ENCODE data around the gene CLSTN1. TPM values are rescaled to one million over a fixed set of nuclear protein-coding genes. Genes with fewer than 3 reads are reported as not detected.

Gene CLSTN1
- total RNA-seq, 1 experiment from 2014 or later = 100 TPM

GRCh38 chr1:9767964-9768668 is 55.6 kb downstream of the CLSTN1 start:
- H3K4me3 Mint-ChIP-seq = no peak overlapping the region
- no peak overlapping the region for H2AFZ ChIP-seq (ENCODE audit: low read length)
- H3K18ac ChIP-seq (ENCODE audit: insufficient read length, low read depth, low read length) = no peak overlapping the region
- no peak for TF ChIP-seq CTCF (conservative IDR thresholded peaks at IDR 0.05)
- H3K9me3 Mint-ChIP-seq = no peaks in the 10 kb centered on the region
- H3K36me3 Mint-ChIP-seq (ENCODE audit: insufficient read depth in 1 of 3, low read depth in 3 of 3) = peaks cover 15 to 28% (median 28%) of the 10 kb centered on the region in 3 experiments; a peak in 6 of 7 replicates
- no peak overlapping the region for H4K5ac ChIP-seq (ENCODE audit: insufficient read length, low read depth, low read length)
- H3K4me2 ChIP-seq (ENCODE audit: insufficient read depth, insufficient read length, low read length) = no peak overlapping the region
- H3K4ac ChIP-seq (ENCODE audit: low read depth, low read length) = no peak overlapping the region
- no peaks in the 10 kb centered on the region for H3K23me2 ChIP-seq (ENCODE audit: insufficient read length, low read depth, low read length, poor library complexity, severe bottlenecking)
- H2BK20ac ChIP-seq (ENCODE audit: low read depth, low read length, poor library complexity, severe bottlenecking) = no peak overlapping the region
- H4K20me1 ChIP-seq (ENCODE audit: control insufficient read depth, insufficient read depth, insufficient read length) = no peaks in the 10 kb centered on the region
- H3K79me1 ChIP-seq (ENCODE audit: insufficient read depth, low read depth, low read length, poor library complexity, severe bottlenecking) = peaks cover 7% of the 10 kb centered on the region
- peaks cover 16 to 32% of the 10 kb centered on the region in 2 experiments for H3K4me1 Mint-ChIP-seq
- H3T11ph ChIP-seq (ENCODE audit: low read length) = no peak overlapping the region
- no peaks in the 10 kb centered on the region for H3K27me3 ChIP-seq (ENCODE audit: insufficient read depth, low read length)
- no peak overlapping the region for H3K27ac ChIP-seq (ENCODE audit: insufficient read length, low read depth, low read length)
- H2BK12ac ChIP-seq (ENCODE audit: insufficient read length, low read depth, low read length) = no peak overlapping the region
- no peak overlapping the region for H2BK15ac ChIP-seq (ENCODE audit: low read depth, low read length)
- no peak overlapping the region for H4K8ac ChIP-seq (replicated peaks; ENCODE audit: insufficient read length, low read depth, low read length)
- no peak overlapping the region for H2BK5ac ChIP-seq (ENCODE audit: insufficient read length, low read length)
- no peak overlapping the region for H4K91ac ChIP-seq (ENCODE audit: insufficient read length, low read depth, low read length)
- H2BK120ac ChIP-seq (ENCODE audit: low read depth, low read length, poor library complexity, severe bottlenecking) = no peak overlapping the region
- no peak overlapping the region for H3K23ac ChIP-seq (ENCODE audit: insufficient read length, low read depth, low read length)
- H3K9ac ChIP-seq (ENCODE audit: extremely low read depth, insufficient read length, low read length) = no peak overlapping the region
- no peaks in the 10 kb centered on the region for H3K9me3 ChIP-seq (ENCODE audit: control insufficient read depth, low read depth, low read length)
- no peak overlapping the region for H3K56ac ChIP-seq (ENCODE audit: insufficient read length, low read depth, low read length)
- H3K27me3 Mint-ChIP-seq (ENCODE audit: low read depth) = no peaks in the 10 kb centered on the region
- no peak for DNase-seq
- no peaks in the 10 kb centered on the region; the same call in 1 of the 2 replicates for H3K79me2 ChIP-seq (ENCODE audit: insufficient read depth, low read length)
- H3K27ac Mint-ChIP-seq = no peak overlapping the region
- H2AK5ac ChIP-seq (ENCODE audit: insufficient read length, low read length) = no peak overlapping the region
- no peak overlapping the region for H3K14ac ChIP-seq (ENCODE audit: insufficient read depth, low read length)
- WGBS (ENCODE audit: extremely low coverage, insufficient read length, low lambda C conversion rate) = no CpG with 5 or more reads among the region's 24 CpGs
- peaks cover 5% of the 10 kb centered on the region; the same call in 1 of the 2 replicates for H3K4me1 ChIP-seq (ENCODE audit: insufficient read depth, low read length)
